DOHH2 (cell line): Measurements from ENCODE around the gene BSN.

Experiments
- CTCF ChIP-seq: fragments of 200-600 bp; sonication (generic); IDR thresholded peaks from one replicate; pipeline ENCODE4 v1.5.1; 2014; ENCODE audit warnings: antibody characterized with exemption, mild to moderate bottlenecking, low read depth, low read length; ENCODE audit not compliant: poor library complexity, severe bottlenecking
- EZH2phosphoT487 ChIP-seq: fragments of 200-600 bp; sonication (generic); IDR thresholded peaks from 2 replicates; pipeline ENCODE4 v1.6.1; 2017; ENCODE audit warnings: borderline replicate concordance, mild to moderate bottlenecking, antibody characterized with exemption, low read length, moderate library complexity, mixed read lengths

GRCh38 chr3:49673121-49673714, 118.9 kb downstream of the BSN start:
- TF ChIP-seq CTCF = no peak
- TF ChIP-seq EZH2phosphoT487 = no peak
